Thymus (tissue), 11 donors: ENCODE data around the gene CRABP1. TPM values are rescaled to one million over a fixed set of nuclear protein-coding genes. Genes with fewer than 3 reads are reported as not detected.

Experiments
- DNase-seq, 9 donors: peaks; one replicate each; pipeline ENCODE4 v3.0.0-alpha.2; 2013; ENCODE audit warnings: low spot score in 9 of 9, low read depth in 6 of 9, missing footprints in 1 of 9
- H3K27ac ChIP-seq, 2 donors: one replicate each; pipeline ENCODE4 v1.5.1; 2013; ENCODE audit warnings: control low read depth in 1 of 2, low read depth in 1 of 2, low read length in 1 of 2, mild to moderate bottlenecking in 1 of 2, moderate library complexity in 1 of 2
- H3K27me3 ChIP-seq, 2 donors: one replicate each; pipeline ENCODE4 v1.5.1; 2013; ENCODE audit warnings: low read length in 1 of 2; ENCODE audit not compliant: control insufficient read depth in 2 of 2, insufficient read depth in 1 of 2
- H3K36me3 ChIP-seq, 2 donors: one replicate each; pipeline ENCODE4 v1.5.1; 2013; ENCODE audit warnings: low read length in 1 of 2, mild to moderate bottlenecking in 1 of 2, moderate library complexity in 1 of 2; ENCODE audit not compliant: control insufficient read depth in 2 of 2, insufficient read depth in 2 of 2
- H3K4me1 ChIP-seq, 2 donors: one replicate each; pipeline ENCODE4 v1.5.1; 2013; ENCODE audit warnings: low read length in 2 of 2; ENCODE audit not compliant: control insufficient read depth in 2 of 2, insufficient read depth in 2 of 2
- H3K4me3 ChIP-seq, 2 donors: one replicate each; pipeline ENCODE4 v1.5.1; 2013; ENCODE audit warnings: low read length in 2 of 2, control low read depth in 1 of 2, mild to moderate bottlenecking in 1 of 2
- H3K9me3 ChIP-seq, 2 donors: one replicate each; pipeline ENCODE4 v1.5.1; 2013; ENCODE audit warnings: low read length in 1 of 2, mild to moderate bottlenecking in 1 of 2; ENCODE audit not compliant: control insufficient read depth in 2 of 2, insufficient read depth in 1 of 2
- WGBS: extraction: QIAGEN DNeasy Blood & Tissue Kit; methylation state at CpG from one replicate; pipeline ENCODE4 v1.1.7; 2013; 5-methylcytosine and 5-hydroxymethylcytosine counted together
- polyA plus RNA-seq: library from polyadenylated mRNA; stranded (reverse); fragments of 200-250 nt; gene quantifications from one replicate; pipeline ENCODE4 v1.2.3, GENCODE V29; 2013
- total RNA-seq: library from RNA; stranded (reverse); fragments of 120-200 nt; gene quantifications from one replicate; pipeline ENCODE4 v1.2.4, GENCODE V29; 2013
- donor health status: healthy.

Gene CRABP1
- total and polyA plus RNA-seq, 2 donors: 1.8 to 6.5 TPM

GRCh38 chr15:78363381-78363734 is 23.2 kb downstream of the CRABP1 start:
- Histone ChIP-seq H3K9me3 (peaks cover 0 to 4% of the 10 kb centered on the region in 2 donors), H3K36me3 (no peaks in the 10 kb centered on the region), H3K27me3 (peaks cover 2 to 9% of the 10 kb centered on the region in 2 donors), H3K4me1 (no peaks in the 10 kb centered on the region), H3K27ac (no peak overlapping the region), H3K4me3 (no peak overlapping the region)
- no peak for DNase-seq
- 85% methylated on average over 6 of the region's 6 CpGs for WGBS

GRCh38 chr15:78364233-78364632 is 24.1 kb downstream of the CRABP1 start:
- no peak for DNase-seq
- no peak overlapping the region for H3K4me3 ChIP-seq
- no peaks in the 10 kb centered on the region for H3K36me3 ChIP-seq
- WGBS: 94% methylated on average over 7 of the region's 7 CpGs
- peaks cover 2 to 7% of the 10 kb centered on the region in 2 donors for H3K27me3 ChIP-seq
- H3K4me1 ChIP-seq: no peaks in the 10 kb centered on the region
- no peak overlapping the region for H3K27ac ChIP-seq
- H3K9me3 ChIP-seq: peaks cover 0 to 4% of the 10 kb centered on the region in 2 donors

- H3K9me3 ChIP-seq: peaks cover 0 to 4% of the 10 kb centered on the region in 2 donors
- H3K4me3 ChIP-seq: no peak overlapping the region
- DNase-seq: no peak
- no peaks in the 10 kb centered on the region for H3K4me1 ChIP-seq
- no peaks in the 10 kb centered on the region for H3K36me3 ChIP-seq
- 42% methylated on average over 8 of the region's 8 CpGs for WGBS
- H3K27ac ChIP-seq: no peak overlapping the region
- peaks cover 2 to 7% of the 10 kb centered on the region in 2 donors for H3K27me3 ChIP-seq
Measured at GRCh38 chr15:78365917-78366316, 25.8 kb downstream of the CRABP1 start.

GRCh38 chr15:78366342-78366741 is 26.2 kb downstream of the CRABP1 start:
- Histone ChIP-seq H3K36me3 (no peaks in the 10 kb centered on the region), H3K27ac (no peak overlapping the region), H3K9me3 (peaks cover 0 to 4% of the 10 kb centered on the region in 2 donors), H3K27me3 (peaks cover 2 to 7% of the 10 kb centered on the region in 2 donors), H3K4me3 (no peak overlapping the region), H3K4me1 (no peaks in the 10 kb centered on the region)
- 97% methylated on average over 5 of the region's 5 CpGs for WGBS
- no peak for DNase-seq

- H3K4me1 ChIP-seq: no peaks in the 10 kb centered on the region
- H3K27ac ChIP-seq: no peak overlapping the region
- H3K4me3 ChIP-seq: no peak overlapping the region
- H3K36me3 ChIP-seq: no peaks in the 10 kb centered on the region
- no peak for DNase-seq
- peaks cover 2 to 5% of the 10 kb centered on the region in 2 donors for H3K27me3 ChIP-seq
- peaks cover 0 to 4% of the 10 kb centered on the region in 2 donors for H3K9me3 ChIP-seq
- whole genome bisulfite sequencing: 41% methylated on average over 5 of the region's 5 CpGs
Measured at GRCh38 chr15:78368651-78369050, 28.5 kb downstream of the CRABP1 start.

GRCh38 chr15:78369161-78369560 is 29.0 kb downstream of the CRABP1 start:
- H3K27me3 ChIP-seq: peaks cover 2 to 4% of the 10 kb centered on the region in 2 donors
- H3K4me3 ChIP-seq: no peak overlapping the region
- H3K27ac ChIP-seq: no peak overlapping the region
- DNase-seq: no peak
- WGBS: 92% methylated on average over 3 of the region's 3 CpGs
- no peaks in the 10 kb centered on the region for H3K36me3 ChIP-seq
- peaks cover 0 to 1% of the 10 kb centered on the region in 2 donors for H3K9me3 ChIP-seq
- no peaks in the 10 kb centered on the region for H3K4me1 ChIP-seq

GRCh38 chr15:78370013-78370412 is 29.9 kb downstream of the CRABP1 start:
- H3K4me3 ChIP-seq: no peak overlapping the region
- H3K36me3 ChIP-seq: no peaks in the 10 kb centered on the region
- 97% methylated on average over 6 of the region's 6 CpGs for WGBS
- no peak for DNase-seq
- no peak overlapping the region for H3K27ac ChIP-seq
- H3K4me1 ChIP-seq: no peaks in the 10 kb centered on the region
- peaks cover 2% of the 10 kb centered on the region in 2 donors for H3K27me3 ChIP-seq
- H3K9me3 ChIP-seq: no peaks in the 10 kb centered on the region

- Histone ChIP-seq H3K9me3 (no peaks in the 10 kb centered on the region), H3K36me3 (no peaks in the 10 kb centered on the region), H3K27me3 (peaks cover 0 to 2% of the 10 kb centered on the region in 2 donors), H3K27ac (no peak overlapping the region), H3K4me3 (no peak overlapping the region), H3K4me1 (no peaks in the 10 kb centered on the region)
- WGBS: 86% methylated on average over 5 of the region's 5 CpGs
- DNase-seq: no peak
Measured at GRCh38 chr15:78372880-78373279, 32.7 kb downstream of the CRABP1 start.

GRCh38 chr15:78374436-78375393 is 34.6 kb downstream of the CRABP1 start:
- 67% methylated on average over 14 of the region's 14 CpGs for WGBS
- Histone ChIP-seq H3K4me1 (no peaks in the 10 kb centered on the region), H3K4me3 (no peak overlapping the region), H3K27me3 (no peaks in the 10 kb centered on the region), H3K9me3 (no peaks in the 10 kb centered on the region), H3K27ac (no peak overlapping the region), H3K36me3 (no peaks in the 10 kb centered on the region)
- no peak for DNase-seq
